ENCODE data around the gene PRAME.

GRCh38 chr22:22526125-22526912, 32.7 kb downstream of the PRAME start:
- TF ChIP-seq CTCF (IDR thresholded peaks at IDR 0.05; ENCODE audit: insufficient read depth, low read depth, low read length) (no peak), EZH2 (IDR thresholded peaks at IDR 0.05; ENCODE audit: insufficient read depth, low read length) (no peak)

Data from astrocyte (in vitro differentiated cells and primary cell).